IPS-NIHi11 (cell line): ENCODE data around the gene SMAD1.
"Not testable (repeated sequence)": the region's sequence is repeated elsewhere in the genome, so short reads cannot be mapped to it uniquely, and the experiment has no call there.

ENCODE experiments used
- DNase-seq: peaks from one replicate; pipeline ENCODE4 v3.0.0; 2012; ENCODE audit warnings: mixed read lengths, low spot score

Gene SMAD1

GRCh38 chr4:145528601-145529000, 46.9 kb downstream of the SMAD1 start:
- no peak for DNase-seq

- no peak for DNase-seq
Observed at GRCh38 chr4:145530189-145530588, 48.5 kb downstream of the SMAD1 start.

- no peak for DNase-seq
Observed at GRCh38 chr4:145530662-145531061, 49.0 kb downstream of the SMAD1 start.

GRCh38 chr4:145531223-145531622, 49.6 kb downstream of the SMAD1 start:
- no peak for DNase-seq

GRCh38 chr4:145531859-145532258, 50.2 kb downstream of the SMAD1 start:
- DNase-seq = no peak

GRCh38 chr4:145533001-145533400, 51.3 kb downstream of the SMAD1 start:
- no peak for DNase-seq

- not testable (repeated sequence) for DNase-seq
Observed at GRCh38 chr4:145533415-145533814, 51.8 kb downstream of the SMAD1 start.

GRCh38 chr4:145533961-145534360, 52.3 kb downstream of the SMAD1 start:
- DNase-seq = no peak

GRCh38 chr4:145535202-145535601, 53.5 kb downstream of the SMAD1 start:
- DNase-seq = no peak

GRCh38 chr4:145536044-145536443, 54.4 kb downstream of the SMAD1 start:
- no peak for DNase-seq

GRCh38 chr4:145538596-145538995, 56.9 kb downstream of the SMAD1 start:
- DNase-seq = no peak

GRCh38 chr4:145539671-145540070, 58.0 kb downstream of the SMAD1 start:
- DNase-seq = no peak

GRCh38 chr4:145540235-145540634, 58.6 kb downstream of the SMAD1 start:
- no peak for DNase-seq

GRCh38 chr4:145541346-145541745, 59.7 kb downstream of the SMAD1 start:
- DNase-seq = no peak

GRCh38 chr4:145545031-145545430, 63.4 kb downstream of the SMAD1 start:
- no peak for DNase-seq

- peak; percentile 23 for DNase-seq
Observed at GRCh38 chr4:145545538-145546174, 64.0 kb downstream of the SMAD1 start.

- DNase-seq = no peak
Observed at GRCh38 chr4:145546175-145546915, 64.7 kb downstream of the SMAD1 start.

- no peak for DNase-seq
Observed at GRCh38 chr4:145551660-145552059, 70.0 kb downstream of the SMAD1 start.

GRCh38 chr4:145552181-145552822, 70.6 kb downstream of the SMAD1 start:
- DNase-seq = no peak

- no peak for DNase-seq
Observed at GRCh38 chr4:145553375-145553774, 71.7 kb downstream of the SMAD1 start.

GRCh38 chr4:145554691-145555090, 73.0 kb downstream of the SMAD1 start:
- no peak for DNase-seq

- peak; percentile 74 for DNase-seq
Observed at GRCh38 chr4:145557720-145558119, 76.1 kb downstream of the SMAD1 start.

- DNase-seq = no peak
Observed at GRCh38 chr4:145563293-145563985, 81.8 kb downstream of the SMAD1 start.
